Stimulated activated CD8-positive, alpha-beta memory T cell treated with anti-CD3 and anti-CD28 coated beads, Interleukin-15, amount 100 ng/mL, for 24 hours (primary cell): ENCODE results near the gene EMX2.
"Not testable (repeated sequence)": the region's sequence is repeated elsewhere in the genome, so short reads cannot be mapped to it uniquely, and the experiment has no call there.

ENCODE experiments used
- DNase-seq: peaks from one replicate; pipeline ENCODE4 v3.0.0-alpha.2; 2020; ENCODE audit warnings: low read depth

The EMX2 gene

GRCh38 chr10:117542706-117543224 lies at the start of gene EMX2:
Gene EMX2 (plus strand): TSS chr10:117542746. CDS start chr10:117543268, 522 bp downstream.
- no peak for DNase-seq

DNA sequence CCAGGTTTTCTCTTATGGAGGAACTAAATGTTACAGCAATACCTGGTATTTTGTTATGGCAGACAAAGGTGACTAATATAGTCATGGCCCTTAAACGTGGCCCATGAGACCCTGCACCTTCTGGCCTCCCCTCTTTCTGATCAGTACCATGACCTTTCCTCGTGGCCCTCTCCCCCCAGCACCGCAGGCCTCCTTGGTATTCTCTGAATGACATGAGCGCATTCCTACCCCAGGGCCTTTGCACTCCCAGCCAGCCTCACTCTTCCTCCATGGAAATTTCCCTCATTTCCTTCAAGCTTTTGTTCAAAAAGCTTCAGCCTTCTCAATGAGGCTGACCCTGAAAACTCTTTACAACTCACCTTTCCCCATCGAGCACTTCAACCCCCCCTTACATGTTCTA lies 46.5 kb upstream of the EMX2 start:
- no peak for DNase-seq

DNA sequence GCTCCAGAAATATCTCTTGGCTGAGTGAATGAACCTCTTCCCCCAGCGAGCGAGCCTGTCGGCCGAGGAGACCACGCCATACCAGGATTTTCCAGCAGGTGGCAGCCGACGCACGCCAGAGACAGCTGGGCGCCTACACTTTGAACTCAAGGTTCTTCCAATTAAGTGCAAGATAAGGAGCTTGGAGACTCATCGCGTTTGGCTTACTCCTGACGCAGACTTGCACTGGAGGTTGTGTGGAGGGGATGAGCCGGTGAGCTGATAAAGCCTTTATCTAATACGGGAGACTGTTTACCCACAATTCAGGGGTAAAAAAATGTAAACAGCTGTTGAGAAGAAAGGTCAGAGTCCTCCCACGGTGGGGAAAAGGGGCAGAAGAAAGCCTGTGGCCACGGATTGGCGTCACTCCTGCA lies 45.9 kb upstream of the EMX2 start:
- peak; percentile 43 for DNase-seq

DNA sequence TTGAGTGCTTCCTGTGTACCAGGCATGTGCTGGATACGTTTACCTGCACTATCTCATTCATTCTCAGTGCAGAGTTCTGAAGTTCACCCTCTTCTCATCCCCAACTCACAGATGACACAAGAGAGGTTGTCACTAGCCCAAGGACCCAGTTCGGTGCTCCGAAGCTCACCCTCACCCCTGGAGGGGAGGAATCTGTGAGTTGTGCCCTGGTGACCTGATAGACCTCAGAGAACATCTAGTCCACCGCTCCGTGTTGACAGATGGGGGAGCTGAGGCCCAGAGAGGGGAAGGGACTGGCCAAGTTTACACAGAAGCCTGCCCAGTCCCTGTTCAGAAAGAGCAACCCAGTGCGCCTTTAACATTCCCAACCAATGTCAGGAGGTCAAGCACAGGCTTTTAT lies 44.8 kb upstream of the EMX2 start:
- no peak for DNase-seq

- no peak for DNase-seq
Measured at GRCh38 chr10:117499248-117500105, 43.1 kb upstream of the EMX2 start.

DNA sequence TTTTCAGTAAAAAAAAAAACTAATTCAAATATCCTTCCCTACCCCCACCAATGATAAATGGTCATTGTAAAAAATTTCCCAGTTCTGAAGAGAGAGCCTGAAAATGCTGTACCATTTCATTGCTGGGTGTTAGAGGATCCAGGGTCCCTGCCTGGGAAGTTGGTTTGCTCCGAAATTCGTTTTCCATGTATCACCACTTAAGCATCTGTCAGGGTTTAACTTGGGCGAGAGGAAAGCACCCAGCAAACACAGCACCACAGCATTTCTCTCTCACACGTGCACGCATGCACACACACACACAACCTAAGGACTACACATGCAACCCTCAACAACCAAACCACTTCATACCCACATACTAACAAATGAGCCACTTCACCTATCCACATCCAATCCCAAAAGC lies 42.1 kb upstream of the EMX2 start:
- DNase-seq = no peak

GRCh38 chr10:117501460-117502035 lies 41.0 kb upstream of the EMX2 start:
- no peak for DNase-seq

- no peak for DNase-seq
Measured at GRCh38 chr10:117502421-117503243, 39.9 kb upstream of the EMX2 start.

DNA sequence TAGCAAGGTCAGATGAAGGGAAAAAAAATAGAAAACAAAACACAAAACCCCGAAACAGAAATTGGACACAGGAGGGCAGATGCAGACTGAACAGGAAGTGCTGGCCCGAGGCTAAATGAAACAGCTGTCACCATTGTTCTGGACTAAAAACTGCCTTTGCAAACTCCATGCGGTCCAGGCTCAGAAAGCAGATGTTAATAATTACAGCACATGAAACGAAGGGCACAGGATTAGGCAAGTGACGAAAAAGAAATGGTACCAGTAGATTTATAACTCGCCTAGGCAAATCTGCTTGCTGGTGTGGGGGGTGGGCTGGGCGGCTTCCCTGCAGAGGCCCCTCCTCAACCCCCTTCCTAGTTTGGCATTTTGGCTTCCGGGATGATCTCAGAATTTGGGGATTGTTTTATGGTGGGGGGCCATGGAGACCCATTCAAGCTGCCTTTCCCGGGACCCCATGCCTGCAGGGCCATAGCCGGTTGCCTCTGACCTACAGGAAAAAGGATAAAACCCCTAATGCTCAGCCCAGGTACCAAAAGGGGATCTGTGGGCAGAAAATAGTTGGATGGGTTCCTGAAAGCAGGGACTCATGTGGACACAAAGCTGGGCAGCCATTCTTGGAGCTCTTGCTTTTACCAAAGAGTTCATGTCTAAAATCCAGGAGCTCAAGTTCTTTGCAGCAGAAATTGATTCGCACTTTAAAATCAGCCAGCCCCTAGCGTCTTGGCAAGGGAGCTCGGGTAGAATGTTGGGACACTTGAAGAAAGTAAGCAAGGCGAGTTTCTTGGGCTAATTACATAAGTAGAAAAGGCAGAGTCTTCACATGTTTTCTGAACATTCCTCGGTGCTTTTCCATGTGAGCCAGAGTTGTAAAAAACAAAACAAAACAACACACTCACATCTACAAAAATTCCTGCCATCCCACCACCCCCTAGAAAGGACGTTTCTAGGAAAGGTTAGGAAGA lies 39.0 kb upstream of the EMX2 start:
- DNase-seq = no peak

- DNase-seq = no peak
Measured at GRCh38 chr10:117504562-117504961, 38.0 kb upstream of the EMX2 start.

DNA sequence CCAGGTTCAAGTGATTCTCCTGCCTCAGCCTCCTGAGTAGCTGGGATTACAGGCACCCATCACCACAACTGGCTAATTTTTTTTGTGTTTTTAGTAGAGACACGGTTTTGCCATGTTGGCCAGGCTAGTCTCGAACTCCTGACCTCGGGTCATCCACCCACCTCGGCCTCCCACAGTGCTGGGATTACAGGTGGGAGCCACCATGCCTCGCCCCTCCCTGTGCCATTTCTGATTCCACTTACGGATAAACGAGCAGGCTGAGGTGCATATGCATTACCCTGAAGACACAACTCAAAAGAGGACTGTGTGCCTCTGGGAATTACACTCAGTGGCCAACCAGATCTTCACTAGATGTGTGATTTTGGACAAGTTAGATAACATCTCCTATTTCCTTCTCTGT lies 35.5 kb upstream of the EMX2 start:
- DNase-seq = not testable (repeated sequence)

DNA sequence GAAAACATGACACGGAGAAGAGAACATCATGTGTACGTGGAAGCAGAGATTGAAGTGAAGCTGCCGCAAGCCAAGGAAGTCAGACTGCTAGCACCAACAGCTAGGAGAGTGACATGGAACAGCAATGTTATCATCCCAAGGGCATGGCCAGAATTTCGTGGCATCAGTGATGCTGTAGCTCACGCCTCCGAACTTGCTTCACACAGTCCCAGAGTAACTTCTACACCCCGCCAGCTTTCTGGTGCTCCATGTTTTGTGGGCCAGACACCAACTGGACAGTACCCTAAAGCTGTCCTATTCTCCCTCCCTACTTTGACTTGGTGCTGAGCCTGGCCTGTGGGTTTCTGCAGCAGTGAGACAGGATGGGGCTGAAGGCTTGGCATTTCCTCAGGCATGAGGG lies 33.0 kb upstream of the EMX2 start:
- no peak for DNase-seq

- no peak for DNase-seq
Measured at GRCh38 chr10:117511601-117512390, 30.8 kb upstream of the EMX2 start.

DNA sequence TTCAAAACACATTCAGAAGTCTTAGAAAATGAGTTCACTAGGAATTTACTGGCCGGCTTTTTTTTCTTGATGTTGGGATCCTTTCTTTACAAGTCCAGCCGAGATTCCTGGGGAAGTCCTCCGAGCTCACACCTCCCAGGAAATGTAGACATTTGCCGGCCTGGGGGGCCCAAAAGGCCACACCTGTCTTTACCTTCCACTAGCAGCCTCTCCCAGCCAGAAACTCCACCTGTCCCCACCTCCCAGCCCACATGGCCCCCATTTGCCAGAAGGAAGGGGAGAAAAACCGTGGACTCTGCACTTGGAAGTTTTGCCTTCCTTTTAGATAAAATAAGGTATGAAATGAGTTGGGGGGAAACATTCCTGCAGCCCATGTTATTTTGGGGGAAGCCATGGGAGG lies 27.6 kb upstream of the EMX2 start:
- DNase-seq = no peak

DNA sequence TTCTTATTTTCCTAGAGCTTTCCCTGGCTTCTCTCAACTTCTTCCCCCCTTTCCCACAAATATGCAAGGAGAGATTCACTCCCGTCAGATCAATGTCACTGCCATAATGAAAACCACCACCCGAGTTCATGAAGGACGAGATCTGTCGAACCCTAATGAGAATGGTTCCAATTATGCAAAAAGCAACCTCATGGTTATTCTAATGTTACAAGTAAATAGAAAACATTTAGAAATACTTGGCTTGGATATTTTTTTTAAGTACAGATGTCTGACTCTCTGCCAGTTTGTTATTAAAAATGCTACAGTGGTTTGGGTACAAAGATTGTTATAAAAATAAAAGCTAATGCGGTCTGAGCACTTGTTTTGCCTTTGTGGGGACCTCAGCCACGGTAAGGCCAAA lies 25.9 kb upstream of the EMX2 start:
- no peak for DNase-seq

GRCh38 chr10:117518246-117518645 lies 24.3 kb upstream of the EMX2 start:
- no peak for DNase-seq

DNA sequence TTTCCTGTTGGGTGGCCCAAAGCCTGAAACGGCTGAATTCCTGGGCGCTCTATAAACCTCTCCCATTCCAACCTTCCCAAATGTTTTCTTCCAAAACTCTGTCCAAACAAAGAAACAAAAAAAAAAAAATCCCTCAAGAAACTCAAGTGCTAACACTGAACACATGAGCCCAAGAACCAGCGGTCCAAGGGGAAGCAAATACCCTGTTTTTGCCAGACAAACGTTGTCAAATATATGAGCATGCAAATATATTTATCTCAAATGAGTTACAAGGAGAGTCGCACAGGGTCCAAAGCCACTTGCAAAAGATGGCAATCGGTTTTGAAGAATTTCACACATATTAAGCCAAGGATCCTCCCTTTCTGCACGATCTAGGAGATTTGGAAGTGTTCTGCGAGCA lies 23.3 kb upstream of the EMX2 start:
- no peak for DNase-seq

DNA sequence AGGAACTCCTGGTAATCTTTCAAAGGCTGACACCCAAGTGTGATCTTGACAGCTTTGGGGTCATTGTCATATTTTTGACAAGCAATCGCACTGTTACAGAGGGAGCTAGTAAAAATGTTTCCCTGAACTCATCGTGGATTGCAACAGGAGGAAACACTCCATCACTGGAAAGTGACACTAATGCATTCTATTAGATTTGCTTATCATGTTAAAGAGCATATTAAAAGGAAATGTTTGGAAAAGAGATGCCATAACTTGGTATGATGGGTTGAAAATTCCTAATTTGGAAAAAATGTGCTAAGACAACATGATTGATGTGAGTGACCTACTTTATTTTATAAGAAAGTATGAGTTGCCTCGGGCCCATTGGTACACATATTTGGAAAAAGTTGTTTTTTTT lies 22.7 kb upstream of the EMX2 start:
- no peak for DNase-seq

DNA sequence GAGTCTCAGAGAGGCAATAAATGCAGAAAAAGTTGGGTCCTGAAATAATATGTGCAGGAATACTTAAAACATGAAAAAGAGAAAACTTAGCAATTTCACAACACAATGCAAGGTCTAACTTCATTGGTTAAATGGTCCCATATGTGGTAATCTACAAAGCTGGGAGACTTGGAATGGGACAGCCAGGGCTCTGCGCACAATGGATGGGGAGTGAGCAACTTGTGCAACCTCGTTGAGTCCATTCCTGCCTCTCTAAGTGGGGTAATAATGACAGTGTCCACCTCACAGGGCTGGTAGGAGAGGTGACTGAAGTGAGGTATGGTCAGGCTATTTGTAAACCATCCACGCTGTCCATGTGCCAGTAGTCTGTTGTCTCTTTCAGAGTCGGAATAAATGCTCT lies 11.8 kb upstream of the EMX2 start:
- no peak for DNase-seq

DNA sequence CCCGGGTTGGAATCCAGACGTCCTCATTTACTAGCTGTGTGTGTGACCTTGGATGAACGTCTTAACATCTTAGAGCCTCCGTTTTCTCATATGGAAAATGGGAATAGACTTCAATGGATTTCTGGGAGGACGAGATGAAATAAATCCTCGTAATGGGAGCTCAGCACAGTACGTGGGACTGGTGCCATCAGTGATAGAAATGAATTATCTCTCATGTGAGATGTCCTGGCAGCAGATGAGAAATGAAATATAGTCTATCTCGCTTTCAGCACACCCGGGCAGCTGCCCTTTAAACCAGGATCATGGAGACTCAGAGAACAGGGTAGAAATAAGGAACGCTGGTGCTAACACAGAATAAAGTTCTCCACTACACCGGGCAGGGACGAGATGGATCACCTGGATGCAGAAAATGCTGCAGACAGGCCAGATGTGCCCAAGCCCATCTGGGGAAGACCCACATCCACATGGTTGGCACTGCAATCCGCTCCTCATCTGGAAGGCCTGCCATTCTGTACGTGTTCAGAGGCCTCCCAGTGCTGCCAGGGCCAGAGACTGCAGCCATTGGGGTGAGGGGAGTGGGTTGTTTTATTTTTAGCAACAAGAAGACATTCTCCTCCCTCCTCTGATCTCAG lies 11.1 kb upstream of the EMX2 start:
- DNase-seq = no peak
